ENCODE measurements around the gene BGN. TPM values are rescaled to one million over a fixed set of nuclear protein-coding genes. Genes with fewer than 3 reads are reported as not detected.
A peak's percentile ranks its signal among the peaks of the same experiment; 100 is the strongest.

BGN gene
- total and polyA plus RNA-seq, 10 donors = 37.1 to 370 (median 234) TPM

DNA sequence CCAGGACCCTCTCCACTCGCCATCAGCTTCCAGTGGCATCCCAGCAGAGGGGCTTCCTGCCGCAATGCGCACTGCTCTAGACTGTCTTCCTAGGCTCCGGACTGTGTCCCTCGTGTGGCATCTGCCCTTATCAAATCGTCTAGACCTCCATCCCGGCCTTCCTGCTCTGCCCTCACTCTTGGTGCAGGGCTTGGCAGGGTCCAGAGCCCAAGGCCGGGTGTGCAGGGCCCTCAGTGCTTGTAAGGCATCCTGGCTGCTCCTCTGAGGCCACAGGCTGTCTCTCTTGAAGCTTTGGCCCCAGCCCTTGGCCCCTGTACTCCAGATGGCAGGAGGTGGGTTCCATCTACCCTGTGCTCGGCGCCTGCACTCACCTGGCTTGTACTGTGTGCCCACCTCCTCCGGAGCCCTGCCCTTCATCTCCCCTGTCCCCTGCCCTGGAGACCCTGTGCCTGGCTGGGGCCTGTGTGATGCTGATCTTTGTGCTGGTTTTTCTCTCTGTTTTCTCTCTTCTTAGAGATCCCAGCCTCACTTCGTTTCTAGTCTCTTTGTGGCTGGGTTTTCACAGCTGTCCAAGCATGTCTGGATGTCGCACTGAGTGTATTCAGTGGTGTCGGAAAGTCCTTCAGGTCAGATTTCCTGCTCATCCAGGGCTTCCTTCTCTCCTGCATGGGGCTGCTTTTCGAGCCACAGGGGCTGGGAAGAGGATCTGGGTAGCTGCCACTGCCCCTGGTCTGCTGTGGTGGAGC lies 45.2 kb upstream of the BGN start:
- Histone ChIP-seq H3K4me1 (no peaks in the 10 kb centered on the region), H3K4me3 (no peak overlapping the region), H3K9me3 (no peaks in the 10 kb centered on the region), H3K36me3 (peaks cover 0 to 61% (median 9%) of the 10 kb centered on the region in 6 donors), H3K27me3 (replicated peaks in 1 of 7) (no peaks in the 10 kb centered on the region), H3K27ac (no peak overlapping the region)
- no peak for DNase-seq
- intact Hi-C loops (cut with DNase I; ENCODE audit: low total_unique reads) = no loop called here
- TF ChIP-seq POLR2A (IDR thresholded peaks at IDR 0.05) (no peak), POLR2AphosphoS5 (IDR thresholded peaks at IDR 0.05) (peak in 1 of 3 donors; percentile 28)
- WGBS, 5 donors = 79 to 96% (median 88%) methylated on average over 11 to 15 of the region's 15 CpGs

DNA sequence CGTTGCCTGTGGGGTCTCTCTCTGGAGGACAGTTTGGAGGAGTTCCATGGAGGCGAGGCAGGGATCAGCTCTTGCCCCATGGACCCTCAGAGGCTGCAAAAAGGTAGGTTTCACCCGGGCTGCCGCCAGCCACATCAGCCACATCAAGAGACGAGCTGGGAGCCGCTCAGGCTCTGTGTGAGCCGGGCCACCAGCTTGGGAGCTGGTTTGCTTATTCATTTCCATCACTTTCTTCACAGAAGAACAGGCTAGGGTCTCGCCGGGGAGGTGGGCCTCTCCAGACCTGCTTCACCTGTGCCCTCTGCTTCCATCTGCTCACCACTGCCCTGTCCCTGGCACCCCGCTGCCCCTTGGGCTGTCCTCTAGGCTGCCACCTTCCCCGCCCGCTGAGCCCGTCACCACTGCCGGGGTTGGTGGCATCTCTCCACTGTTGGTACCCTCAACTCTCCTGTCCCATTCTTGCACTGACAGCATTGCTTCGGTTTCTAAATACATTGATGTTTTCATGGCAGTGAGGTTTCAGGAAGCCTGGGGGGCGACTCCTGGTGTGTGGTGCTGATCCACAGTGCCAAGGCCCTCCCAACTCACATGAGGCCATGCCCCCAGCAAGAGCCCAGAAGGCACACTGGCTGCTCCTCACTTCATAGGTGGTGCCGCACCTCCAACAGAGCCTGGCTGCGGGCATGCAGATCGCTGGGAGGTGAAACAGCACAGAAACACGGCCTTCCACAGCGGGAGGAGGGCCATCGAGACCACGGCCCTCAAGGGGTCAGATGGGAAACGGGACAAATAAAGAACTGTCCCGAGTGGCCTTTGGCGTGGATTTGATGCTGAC lies 44.4 kb upstream of the BGN start:
- DNase-seq = no peak
- H3K4me1 ChIP-seq = no peaks in the 10 kb centered on the region
- no peak overlapping the region for H3K4me3 ChIP-seq
- TF ChIP-seq POLR2A (IDR thresholded peaks at IDR 0.05) (no peak), POLR2AphosphoS5 (IDR thresholded peaks at IDR 0.05) (peak in 1 of 3 donors; percentile 16)
- H3K9me3 ChIP-seq = no peaks in the 10 kb centered on the region
- peaks cover 0 to 69% (median 12%) of the 10 kb centered on the region in 6 donors for H3K36me3 ChIP-seq
- H3K27me3 ChIP-seq (replicated peaks in 1 of 7) = no peaks in the 10 kb centered on the region
- intact Hi-C loops (cut with DNase I; ENCODE audit: low total_unique reads) = no loop called here
- no peak overlapping the region for H3K27ac ChIP-seq
- WGBS, 5 donors = 87 to 97% (median 96%) methylated on average over 15 to 26 of the region's 26 CpGs

DNA sequence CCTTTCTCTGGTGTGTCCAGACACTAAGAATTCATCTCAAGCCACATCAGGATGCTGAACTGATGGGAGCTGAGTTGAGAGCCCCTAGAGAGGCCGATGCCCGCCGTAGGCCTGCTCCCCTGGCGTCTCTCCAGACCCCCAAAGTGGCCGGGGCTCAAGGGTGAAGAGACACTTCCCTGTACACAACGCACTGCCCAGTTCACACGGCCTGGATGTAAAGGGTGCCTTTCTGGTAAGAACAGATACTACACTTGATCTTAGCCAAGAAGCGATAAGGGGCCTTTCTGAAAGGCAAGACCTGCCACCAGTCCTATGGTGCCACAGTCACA lies 43.9 kb upstream of the BGN start:
- H3K36me3 ChIP-seq = peaks cover 0 to 75% (median 13%) of the 10 kb centered on the region in 6 donors
- H3K9me3 ChIP-seq = no peaks in the 10 kb centered on the region
- intact Hi-C loops (cut with DNase I; ENCODE audit: low total_unique reads) = no loop called here
- DNase-seq = no peak
- no peaks in the 10 kb centered on the region for H3K27me3 ChIP-seq (replicated peaks in 1 of 7)
- no peaks in the 10 kb centered on the region for H3K4me1 ChIP-seq
- H3K27ac ChIP-seq = no peak overlapping the region
- H3K4me3 ChIP-seq = no peak overlapping the region
- WGBS, 5 donors = 82 to 96% (median 91%) methylated on average over 5 to 8 of the region's 8 CpGs; no CpG with 5 or more reads in 1 of the 5 donors
- TF ChIP-seq POLR2A (IDR thresholded peaks at IDR 0.05) (no peak), POLR2AphosphoS5 (IDR thresholded peaks at IDR 0.05) (no peak)
- TF ChIP-seq, protein P1, sequence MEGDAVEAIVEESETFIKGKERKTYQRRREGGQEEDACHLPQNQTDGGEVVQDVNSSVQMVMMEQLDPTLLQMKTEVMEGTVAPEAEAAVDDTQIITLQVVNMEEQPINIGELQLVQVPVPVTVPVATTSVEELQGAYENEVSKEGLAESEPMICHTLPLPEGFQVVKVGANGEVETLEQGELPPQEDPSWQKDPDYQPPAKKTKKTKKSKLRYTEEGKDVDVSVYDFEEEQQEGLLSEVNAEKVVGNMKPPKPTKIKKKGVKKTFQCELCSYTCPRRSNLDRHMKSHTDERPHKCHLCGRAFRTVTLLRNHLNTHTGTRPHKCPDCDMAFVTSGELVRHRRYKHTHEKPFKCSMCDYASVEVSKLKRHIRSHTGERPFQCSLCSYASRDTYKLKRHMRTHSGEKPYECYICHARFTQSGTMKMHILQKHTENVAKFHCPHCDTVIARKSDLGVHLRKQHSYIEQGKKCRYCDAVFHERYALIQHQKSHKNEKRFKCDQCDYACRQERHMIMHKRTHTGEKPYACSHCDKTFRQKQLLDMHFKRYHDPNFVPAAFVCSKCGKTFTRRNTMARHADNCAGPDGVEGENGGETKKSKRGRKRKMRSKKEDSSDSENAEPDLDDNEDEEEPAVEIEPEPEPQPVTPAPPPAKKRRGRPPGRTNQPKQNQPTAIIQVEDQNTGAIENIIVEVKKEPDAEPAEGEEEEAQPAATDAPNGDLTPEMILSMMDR (IDR thresholded peaks at IDR 0.05 in 8 of 11, conservative IDR thresholded peaks at IDR 0.05 in 3 of 11) = no peak

DNA sequence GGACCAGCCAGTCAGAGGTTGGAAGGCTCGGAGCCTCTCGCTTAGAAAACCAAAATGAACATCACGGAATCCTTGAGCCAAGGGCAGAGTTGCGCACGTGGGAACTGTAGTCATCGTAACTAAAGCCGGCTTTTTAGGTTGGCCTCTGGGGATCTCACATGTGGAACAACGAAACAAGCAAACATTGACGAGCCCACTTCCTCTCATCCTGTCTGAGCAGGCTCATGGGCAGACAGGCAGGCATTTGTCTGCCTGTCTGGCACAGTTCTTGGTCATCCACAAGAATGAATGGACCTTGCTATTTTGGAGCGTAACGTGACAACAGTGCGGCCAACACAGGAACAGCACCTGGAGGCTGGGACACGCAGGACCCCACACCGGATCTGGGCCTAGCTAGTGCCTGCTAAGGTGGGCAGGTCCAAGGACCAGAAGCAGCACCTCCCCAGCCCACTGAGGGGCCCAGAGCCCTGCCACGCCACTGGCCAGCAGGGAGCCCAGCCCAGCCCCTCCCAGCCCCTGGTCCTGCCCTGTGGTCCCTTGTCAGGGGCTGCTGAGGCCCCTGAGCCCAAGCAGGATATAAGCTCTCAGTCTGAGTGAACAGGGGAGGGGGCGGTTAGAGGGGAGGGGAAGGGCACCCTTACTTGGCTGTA lies 39.8 kb upstream of the BGN start:
- H3K27me3 ChIP-seq (replicated peaks in 1 of 7) = no peaks in the 10 kb centered on the region
- DNase-seq = no peak
- intact Hi-C loops (cut with DNase I; ENCODE audit: low total_unique reads) = no loop called here
- H3K4me1 ChIP-seq = no peaks in the 10 kb centered on the region
- H3K27ac ChIP-seq = no peak overlapping the region
- no peak overlapping the region for H3K4me3 ChIP-seq
- TF ChIP-seq, protein P1 (IDR thresholded peaks at IDR 0.05 in 8 of 11, conservative IDR thresholded peaks at IDR 0.05 in 3 of 11) = no peak
- TF ChIP-seq POLR2A (IDR thresholded peaks at IDR 0.05) (no peak), POLR2AphosphoS5 (IDR thresholded peaks at IDR 0.05) (no peak)
- peaks cover 0 to 89% (median 20%) of the 10 kb centered on the region in 6 donors for H3K36me3 ChIP-seq
- H3K9me3 ChIP-seq = no peaks in the 10 kb centered on the region
- 87 to 94% (median 88%) methylated on average over 9 to 16 of the region's 16 CpGs for WGBS, 5 donors

Data from spleen (tissue), 11 donors.